ENCODE measurements around the gene ATP8B4.

DNA sequence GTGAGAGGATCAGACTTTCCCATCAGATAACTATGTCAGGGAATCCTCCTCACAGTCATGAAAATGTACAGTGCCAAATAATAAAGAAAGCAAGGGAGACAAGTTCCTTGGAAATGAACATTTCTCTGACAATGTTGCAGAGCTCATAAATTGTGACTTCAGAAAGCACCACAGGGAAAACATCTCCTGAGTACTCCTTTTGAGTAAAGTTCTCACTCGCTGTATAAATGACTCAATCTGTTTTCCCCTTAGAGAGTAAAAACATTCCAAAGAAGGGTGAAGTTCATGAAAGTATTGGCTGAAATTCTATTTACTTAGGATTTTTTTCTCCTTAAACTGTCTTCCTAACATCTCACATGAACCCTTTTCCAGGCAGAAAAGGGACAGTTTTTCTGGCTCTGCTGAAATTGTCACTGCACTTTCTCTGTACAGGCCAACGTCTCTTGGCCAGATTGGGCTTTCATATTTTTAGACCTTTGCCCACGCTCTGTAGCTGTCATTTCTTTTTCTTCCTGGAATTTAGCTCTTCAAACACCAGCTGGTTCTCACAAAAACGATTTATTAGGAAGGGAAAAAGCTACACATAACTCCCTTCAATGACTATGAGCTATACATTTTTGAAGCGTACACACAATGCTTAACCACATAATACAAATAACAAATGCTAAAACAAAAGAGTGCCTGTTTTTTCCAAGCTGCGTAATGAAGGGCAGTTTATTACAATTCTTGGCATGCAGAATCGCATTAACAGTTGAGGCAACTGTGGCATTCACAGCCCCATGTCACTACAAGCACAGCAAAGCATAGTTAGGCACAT is 216.1 kb downstream of the ATP8B4 start:
- TF ChIP-seq, protein P1, sequence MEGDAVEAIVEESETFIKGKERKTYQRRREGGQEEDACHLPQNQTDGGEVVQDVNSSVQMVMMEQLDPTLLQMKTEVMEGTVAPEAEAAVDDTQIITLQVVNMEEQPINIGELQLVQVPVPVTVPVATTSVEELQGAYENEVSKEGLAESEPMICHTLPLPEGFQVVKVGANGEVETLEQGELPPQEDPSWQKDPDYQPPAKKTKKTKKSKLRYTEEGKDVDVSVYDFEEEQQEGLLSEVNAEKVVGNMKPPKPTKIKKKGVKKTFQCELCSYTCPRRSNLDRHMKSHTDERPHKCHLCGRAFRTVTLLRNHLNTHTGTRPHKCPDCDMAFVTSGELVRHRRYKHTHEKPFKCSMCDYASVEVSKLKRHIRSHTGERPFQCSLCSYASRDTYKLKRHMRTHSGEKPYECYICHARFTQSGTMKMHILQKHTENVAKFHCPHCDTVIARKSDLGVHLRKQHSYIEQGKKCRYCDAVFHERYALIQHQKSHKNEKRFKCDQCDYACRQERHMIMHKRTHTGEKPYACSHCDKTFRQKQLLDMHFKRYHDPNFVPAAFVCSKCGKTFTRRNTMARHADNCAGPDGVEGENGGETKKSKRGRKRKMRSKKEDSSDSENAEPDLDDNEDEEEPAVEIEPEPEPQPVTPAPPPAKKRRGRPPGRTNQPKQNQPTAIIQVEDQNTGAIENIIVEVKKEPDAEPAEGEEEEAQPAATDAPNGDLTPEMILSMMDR (conservative IDR thresholded peaks at IDR 0.05; ENCODE audit: low read length) = no peak
- no peak for TF ChIP-seq EZH2phosphoT487 (IDR thresholded peaks at IDR 0.05; ENCODE audit: borderline replicate concordance)

Data from Loucy (cell line).